HTR-8/SVneo (cell line): ENCODE data around the gene SBF1.

Source experiments
- DNase-seq: peaks from one replicate; pipeline ENCODE4 v3.0.0; 2011; ENCODE audit warnings: low spot score, mixed read lengths; ENCODE audit not compliant: insufficient read length
- FAIRE-seq: peaks from 2 replicates; lab custom pipeline; 2011; peaks lifted over from hg19 to GRCh38; lab: Jason Lieb, UNC

Gene SBF1

GRCh38 chr22:50471197-50471847 lies 3.5 kb downstream of the SBF1 start:
- DNase-seq, result no peak
- no peak for FAIRE-seq

GRCh38 chr22:50470491-50470890 lies 4.3 kb downstream of the SBF1 start:
- FAIRE-seq, result no peak

GRCh38 chr22:50469377-50470305 lies 5.2 kb downstream of the SBF1 start:
- DNase-seq (peak; percentile 51), FAIRE-seq (peak; percentile 49)

More at GRCh38 chr22:50470491-50470890, 4.3 kb downstream of the SBF1 start:
- no peak for DNase-seq

GRCh38 chr22:50468626-50469025 lies 6.2 kb downstream of the SBF1 start:
- FAIRE-seq (no peak), DNase-seq (no peak)

- no peak for FAIRE-seq
- no peak for DNase-seq
These were observed 6.9 kb downstream of the SBF1 start for GRCh38 chr22:50467773-50468440.

- DNase-seq, result no peak
- no peak for FAIRE-seq
These were observed 7.5 kb downstream of the SBF1 start for GRCh38 chr22:50467341-50467740.

GRCh38 chr22:50465066-50465930 lies 9.5 kb downstream of the SBF1 start:
- no peak for FAIRE-seq
- DNase-seq, result no peak

GRCh38 chr22:50464451-50464850 lies 10.4 kb downstream of the SBF1 start:
- FAIRE-seq, result no peak

GRCh38 chr22:50463188-50463900 lies 11.5 kb downstream of the SBF1 start:
- no peak for FAIRE-seq
- no peak for DNase-seq

More at GRCh38 chr22:50464451-50464850, 10.4 kb downstream of the SBF1 start:
- DNase-seq, result no peak

GRCh38 chr22:50461979-50462540 lies 12.8 kb downstream of the SBF1 start:
- DNase-seq, result no peak
- no peak for FAIRE-seq

- DNase-seq, result no peak
- FAIRE-seq, result no peak
These were observed 13.3 kb downstream of the SBF1 start for GRCh38 chr22:50461536-50461935.

- DNase-seq (no peak), FAIRE-seq (no peak)
These were observed 13.9 kb downstream of the SBF1 start for GRCh38 chr22:50460938-50461337.

GRCh38 chr22:50459496-50460140 lies 15.2 kb downstream of the SBF1 start:
- no peak for DNase-seq
- FAIRE-seq, result no peak

- FAIRE-seq (no peak), DNase-seq (no peak)
These were observed 15.8 kb downstream of the SBF1 start for GRCh38 chr22:50459016-50459415.

GRCh38 chr22:50456466-50457234 lies 18.2 kb downstream of the SBF1 start:
- no peak for DNase-seq

GRCh38 chr22:50456026-50456425 lies 18.8 kb downstream of the SBF1 start:
- FAIRE-seq (no peak), DNase-seq (no peak)

More at GRCh38 chr22:50456466-50457234, 18.2 kb downstream of the SBF1 start:
- no peak for FAIRE-seq

- no peak for FAIRE-seq
- DNase-seq, result no peak
These were observed 19.6 kb downstream of the SBF1 start for GRCh38 chr22:50455201-50455600.
